GM21576 (cell line): ENCODE measurements around the gene BCAS3.
"Not testable (repeated sequence)": the region's sequence is repeated elsewhere in the genome, so short reads cannot be mapped to it uniquely, and the experiment has no call there.

Experiments used
- ATAC-seq: cut with Tn5 transposase; IDR thresholded peaks from one replicate; pipeline ENCODE4 v1.9.1; 2021; ENCODE audit warnings: mild to moderate bottlenecking, moderate library complexity; ENCODE audit not compliant: unreplicated experiment

The BCAS3 gene

DNA sequence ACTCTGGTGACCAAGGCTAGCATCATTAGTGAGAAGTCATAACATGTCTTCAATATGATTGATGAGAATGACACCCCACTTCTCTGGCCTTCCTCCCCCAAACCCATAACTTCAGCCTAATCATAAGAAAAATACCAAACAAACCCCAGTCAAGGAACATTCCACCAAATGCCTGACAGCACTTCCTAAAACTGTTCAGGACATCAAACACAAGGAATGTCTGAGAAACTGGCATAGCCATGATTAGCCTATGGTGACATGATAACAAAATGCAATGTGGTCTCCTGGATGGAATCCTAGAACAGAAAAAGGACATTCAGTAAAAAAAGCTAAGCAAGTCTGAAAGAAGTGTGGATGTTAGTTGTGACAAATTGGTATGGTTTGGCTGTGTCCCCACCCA lies 749.9 kb downstream of the BCAS3 start:
- no peak for ATAC-seq

DNA sequence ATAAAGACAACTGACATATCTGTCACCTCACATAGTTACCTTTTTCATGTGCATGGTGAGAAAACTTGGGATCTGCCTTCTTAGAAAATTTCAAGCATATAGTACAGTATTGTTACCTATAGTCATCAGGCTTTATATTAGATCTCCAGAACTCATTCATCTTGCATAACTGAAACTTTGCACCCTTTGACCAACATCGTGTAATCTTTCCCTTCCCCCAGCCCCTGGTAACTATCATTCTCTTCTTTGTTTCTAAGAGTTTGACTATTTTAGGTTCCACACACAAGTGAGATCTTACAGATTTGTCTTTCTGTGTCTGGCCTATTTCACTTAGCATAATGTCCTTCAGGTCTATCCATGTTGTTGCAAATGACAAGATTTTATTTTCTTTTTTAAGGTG lies 751.6 kb downstream of the BCAS3 start:
- ATAC-seq: no peak

DNA sequence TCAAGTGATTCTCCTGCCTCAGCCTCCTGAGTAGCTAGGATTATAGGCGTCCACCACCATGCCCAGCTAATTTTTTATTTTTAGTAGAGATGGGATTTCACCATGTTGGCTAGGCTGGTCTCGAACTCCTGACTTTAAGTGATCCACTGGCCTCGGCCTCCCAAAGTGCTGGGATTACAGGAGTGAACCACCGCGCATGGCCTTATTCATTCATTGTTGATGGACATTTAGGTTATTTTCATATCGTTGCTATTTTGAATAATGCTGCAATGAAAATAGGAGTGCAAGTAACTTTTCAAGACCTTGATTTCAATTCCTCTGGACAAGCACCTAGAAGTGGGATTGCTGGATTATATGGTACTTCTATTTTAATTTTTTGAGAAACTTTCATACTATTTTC lies 752.2 kb downstream of the BCAS3 start:
- ATAC-seq: not testable (repeated sequence)

DNA sequence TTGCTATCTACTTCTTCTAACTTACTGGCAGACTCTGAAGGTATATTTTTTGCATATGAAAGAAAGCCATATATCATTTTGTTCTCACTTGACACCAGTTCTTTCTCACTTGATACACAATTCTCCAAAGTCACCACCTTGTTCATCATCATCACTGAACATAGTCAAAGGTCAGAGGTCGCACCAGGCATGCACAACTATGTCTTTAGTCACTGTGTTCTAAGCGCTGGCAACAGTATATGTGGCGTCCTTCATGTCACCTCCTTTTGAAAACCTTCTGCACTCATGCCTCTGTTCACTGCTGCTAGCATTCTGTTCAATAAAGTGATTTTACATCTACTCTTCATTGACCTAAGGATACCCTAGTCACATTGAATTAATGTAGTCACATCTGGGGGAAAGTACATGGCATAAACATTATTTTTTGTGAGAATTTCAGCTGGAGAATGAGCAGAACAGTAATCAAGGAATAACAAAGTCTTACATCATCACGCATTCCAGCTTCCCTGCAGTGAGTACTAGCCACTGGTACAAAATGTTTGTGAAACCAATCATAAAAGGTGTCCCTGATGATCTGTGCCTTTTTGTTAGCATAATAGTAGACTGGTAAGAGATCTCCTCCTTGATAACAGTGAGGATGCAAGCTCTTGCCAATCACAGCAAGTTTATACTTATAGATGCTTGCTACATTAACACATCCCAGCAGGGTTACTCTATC lies 754.1 kb downstream of the BCAS3 start:
- no peak for ATAC-seq

DNA sequence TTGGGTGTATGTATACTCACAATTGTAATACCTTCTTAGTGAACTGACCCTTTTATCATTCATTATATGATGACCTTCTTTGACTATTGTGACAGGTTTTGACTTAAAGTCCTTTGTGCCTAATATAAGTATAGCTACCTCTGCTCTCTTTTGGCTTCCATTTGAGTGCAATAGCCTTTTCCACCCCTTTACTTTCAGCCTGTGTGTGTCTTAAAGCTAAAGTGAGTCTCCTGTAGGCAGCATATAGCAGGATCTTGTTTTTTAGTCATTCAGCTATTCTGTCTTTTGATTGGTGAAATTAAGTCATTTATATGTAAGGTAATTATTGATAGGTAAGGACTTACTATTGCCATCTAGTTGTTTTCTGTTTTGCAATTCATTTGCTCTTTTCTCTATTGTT lies 758.6 kb downstream of the BCAS3 start:
- ATAC-seq: no peak

DNA sequence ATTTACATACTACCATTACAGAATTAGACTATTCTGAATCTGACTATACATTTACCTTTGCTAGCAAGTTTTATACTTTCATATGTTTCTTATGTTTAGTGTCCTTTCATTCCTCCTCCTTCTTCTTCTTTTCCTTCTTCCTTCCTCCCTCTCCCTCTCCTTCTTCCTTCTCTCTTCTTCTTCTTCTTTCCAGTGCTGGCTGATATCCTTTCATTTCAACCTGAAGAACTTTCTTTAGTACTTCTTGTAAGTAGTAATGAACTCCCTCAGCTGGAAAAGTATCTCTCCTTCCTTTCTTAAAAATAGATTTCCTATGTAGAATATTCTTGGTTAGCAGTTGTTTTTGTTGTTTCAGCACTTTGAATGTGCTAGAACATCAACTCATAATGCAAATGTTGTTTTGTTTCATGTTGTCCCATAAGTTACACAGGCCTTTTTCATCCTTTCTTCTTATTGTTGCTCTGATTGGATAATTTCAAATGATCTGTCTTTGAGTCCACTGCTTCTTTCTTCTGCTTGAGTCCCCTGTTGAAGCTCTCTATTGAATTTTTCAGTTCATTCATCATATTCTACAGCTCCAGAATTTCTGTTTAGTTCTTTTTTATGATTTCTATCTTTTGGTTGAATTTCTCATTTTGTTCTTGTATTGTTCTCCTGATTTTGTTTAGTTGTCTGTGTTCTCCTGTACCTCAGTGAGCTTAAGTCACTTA lies 759.5 kb downstream of the BCAS3 start:
- ATAC-seq: no peak

DNA sequence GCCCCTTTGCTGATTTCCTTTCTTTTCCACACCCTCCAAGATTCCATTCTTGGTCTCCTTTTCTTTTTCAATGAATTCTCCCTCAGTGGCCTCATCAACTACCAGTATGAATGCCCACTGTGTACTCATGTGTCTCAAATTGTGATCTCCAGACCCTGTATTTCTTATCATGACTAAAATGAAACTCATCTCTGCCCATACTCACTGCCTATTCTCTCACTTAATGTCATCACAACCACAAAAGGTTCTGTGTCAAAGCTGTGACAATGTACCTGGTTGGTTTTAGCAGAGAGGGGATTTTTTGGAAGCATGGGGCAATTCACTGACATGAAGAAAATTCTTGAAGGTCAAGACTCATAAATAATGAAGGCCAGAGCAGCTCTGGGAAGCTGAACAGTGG lies 763.0 kb downstream of the BCAS3 start:
- ATAC-seq: no peak

DNA sequence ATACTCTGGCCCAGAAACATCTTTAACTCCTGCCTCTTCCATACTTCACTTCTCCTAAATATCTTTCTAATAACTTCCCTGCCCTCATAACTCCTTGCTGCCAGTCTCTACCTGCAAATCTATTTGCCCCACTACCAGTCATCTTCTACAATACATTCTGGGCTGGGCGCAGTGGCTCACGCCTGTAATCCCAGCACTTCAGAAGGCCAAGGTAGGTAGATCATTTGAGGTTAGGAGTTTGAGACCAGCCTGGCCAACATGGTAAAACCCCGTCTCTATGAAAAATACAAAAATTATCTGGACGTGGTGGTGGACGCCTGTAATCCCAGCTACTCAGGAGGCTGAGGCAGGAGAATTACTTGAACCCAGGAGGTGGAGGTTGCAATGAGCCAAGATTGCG lies 763.9 kb downstream of the BCAS3 start:
- not testable (repeated sequence) for ATAC-seq

DNA sequence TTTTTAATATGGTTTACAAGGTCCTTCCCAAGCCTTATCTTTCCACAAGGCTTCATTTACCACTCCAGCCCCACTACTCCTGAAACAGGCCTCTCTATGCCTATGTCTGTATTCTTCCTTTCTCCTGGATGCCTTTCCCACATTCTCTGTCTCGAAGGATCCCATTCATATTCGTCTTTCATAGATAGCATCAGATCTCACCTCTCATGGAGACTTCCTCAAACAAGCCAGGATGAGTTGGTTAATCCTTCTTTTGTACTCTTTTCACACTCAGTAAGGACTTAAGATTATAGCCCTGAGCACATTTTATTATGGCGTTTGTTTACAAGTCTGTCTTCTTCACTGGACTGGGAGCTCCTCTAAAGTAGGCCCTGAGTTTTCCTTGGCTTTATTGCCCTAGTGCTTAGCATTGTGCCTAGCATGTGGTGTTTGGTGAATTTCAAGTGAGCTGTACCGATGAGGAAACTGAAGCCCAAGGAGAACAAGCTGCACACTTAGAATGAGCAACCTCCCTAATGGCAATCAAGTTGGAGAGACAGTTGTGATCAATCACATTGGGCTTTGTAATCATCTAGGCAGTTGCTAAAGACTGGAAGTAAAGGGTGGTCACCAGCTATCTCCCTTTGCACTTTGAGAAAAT lies 764.6 kb downstream of the BCAS3 start:
- ATAC-seq: no peak
